Parathyroid adenoma (tissue), 2 donors: ENCODE data around the gene PPM1F.
"Not testable (repeated sequence)": the region's sequence is repeated elsewhere in the genome, so short reads cannot be mapped to it uniquely, and the experiment has no call there.

Source experiments
- H2AFZ ChIP-seq: fragments of 300-600 bp; sonication (generic); one replicate; pipeline ENCODE4 v1.7.0; 2017; ENCODE audit warnings: antibody characterized with exemption, mild to moderate bottlenecking
- H3K27ac ChIP-seq: fragments of 300-600 bp; sonication (generic); one replicate; pipeline ENCODE4 v1.7.0; 2017
- H3K27me3 ChIP-seq: fragments of 300-600 bp; sonication (generic); one replicate; pipeline ENCODE4 v1.7.0; 2017; ENCODE audit warnings: low read length; ENCODE audit not compliant: control insufficient read depth, insufficient read depth
- H3K36me3 ChIP-seq: fragments of 300-600 bp; sonication (generic); one replicate; pipeline ENCODE4 v1.7.0; 2017; ENCODE audit warnings: low read length; ENCODE audit not compliant: control insufficient read depth, insufficient read depth
- H3K4me1 ChIP-seq: fragments of 300-600 bp; sonication (generic); one replicate; pipeline ENCODE4 v1.7.0; 2017; ENCODE audit warnings: control low read depth
- H3K4me2 ChIP-seq: fragments of 300-600 bp; sonication (generic); one replicate; pipeline ENCODE4 v1.7.0; 2017; ENCODE audit warnings: low read length
- H3K4me3 ChIP-seq: fragments of 300-600 bp; sonication (generic); one replicate; pipeline ENCODE4 v1.7.0; 2017; ENCODE audit warnings: low read depth, low read length
- H3K79me2 ChIP-seq: fragments of 300-600 bp; sonication (generic); one replicate; pipeline ENCODE4 v1.7.0; 2017; ENCODE audit warnings: control low read depth
- H3K9ac ChIP-seq: fragments of 300-600 bp; sonication (generic); one replicate; pipeline ENCODE4 v1.7.0; 2017; ENCODE audit warnings: mild to moderate bottlenecking
- H3K9me3 ChIP-seq: fragments of 300-600 bp; sonication (generic); one replicate; pipeline ENCODE4 v1.7.0; 2017; ENCODE audit warnings: low read length; ENCODE audit not compliant: control insufficient read depth
- TF ChIP-seq, protein P1 (sequence below): fragments of 300-600 bp; sonication (generic); IDR thresholded peaks from one replicate; pipeline ENCODE4 v1.7.0; 2017; ENCODE audit warnings: antibody characterized with exemption, mild to moderate bottlenecking
- donor health status: primary hyperparathyroidism.

PPM1F gene

DNA sequence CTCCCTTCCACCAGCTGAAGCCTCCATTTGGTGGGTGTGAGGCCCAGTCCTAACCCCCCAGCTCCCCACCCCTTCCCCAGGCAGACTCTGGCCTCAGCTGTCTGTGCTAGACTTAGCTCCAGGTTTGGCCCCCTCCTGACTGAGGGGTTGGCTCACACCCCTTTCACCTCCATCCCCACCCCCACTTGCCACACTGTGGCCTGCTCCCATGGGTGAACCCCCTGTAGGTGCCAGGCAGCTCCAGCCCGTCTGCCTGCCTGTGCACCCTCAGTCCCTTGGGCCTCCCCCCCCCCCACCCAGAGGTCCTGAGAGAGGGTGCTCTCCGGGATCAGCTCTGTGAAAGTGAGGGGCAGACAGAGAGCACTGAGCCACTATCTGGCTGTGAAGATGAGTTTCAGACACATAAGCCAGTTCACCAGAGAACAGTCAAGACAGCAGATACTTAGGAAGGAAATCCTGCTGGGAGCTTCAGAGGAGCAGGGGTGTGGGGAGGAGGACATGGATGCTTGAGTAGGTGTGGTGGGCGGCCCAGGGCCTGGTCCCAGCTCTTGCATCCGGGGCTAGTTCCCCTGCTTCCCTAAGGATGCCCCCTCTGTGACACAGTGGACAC is 36.2 kb downstream of the PPM1F start:
- no peak overlapping the region for H3K4me2 ChIP-seq
- no peaks in the 10 kb centered on the region for H3K4me1 ChIP-seq
- TF ChIP-seq, protein P1, sequence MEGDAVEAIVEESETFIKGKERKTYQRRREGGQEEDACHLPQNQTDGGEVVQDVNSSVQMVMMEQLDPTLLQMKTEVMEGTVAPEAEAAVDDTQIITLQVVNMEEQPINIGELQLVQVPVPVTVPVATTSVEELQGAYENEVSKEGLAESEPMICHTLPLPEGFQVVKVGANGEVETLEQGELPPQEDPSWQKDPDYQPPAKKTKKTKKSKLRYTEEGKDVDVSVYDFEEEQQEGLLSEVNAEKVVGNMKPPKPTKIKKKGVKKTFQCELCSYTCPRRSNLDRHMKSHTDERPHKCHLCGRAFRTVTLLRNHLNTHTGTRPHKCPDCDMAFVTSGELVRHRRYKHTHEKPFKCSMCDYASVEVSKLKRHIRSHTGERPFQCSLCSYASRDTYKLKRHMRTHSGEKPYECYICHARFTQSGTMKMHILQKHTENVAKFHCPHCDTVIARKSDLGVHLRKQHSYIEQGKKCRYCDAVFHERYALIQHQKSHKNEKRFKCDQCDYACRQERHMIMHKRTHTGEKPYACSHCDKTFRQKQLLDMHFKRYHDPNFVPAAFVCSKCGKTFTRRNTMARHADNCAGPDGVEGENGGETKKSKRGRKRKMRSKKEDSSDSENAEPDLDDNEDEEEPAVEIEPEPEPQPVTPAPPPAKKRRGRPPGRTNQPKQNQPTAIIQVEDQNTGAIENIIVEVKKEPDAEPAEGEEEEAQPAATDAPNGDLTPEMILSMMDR = no peak
- no peak overlapping the region for H2AFZ ChIP-seq
- H3K79me2 ChIP-seq = no peaks in the 10 kb centered on the region
- H3K27ac ChIP-seq = no peak overlapping the region
- no peaks in the 10 kb centered on the region for H3K36me3 ChIP-seq
- no peaks in the 10 kb centered on the region for H3K9me3 ChIP-seq
- no peak overlapping the region for H3K4me3 ChIP-seq
- no peaks in the 10 kb centered on the region for H3K27me3 ChIP-seq
- no peak overlapping the region for H3K9ac ChIP-seq

DNA sequence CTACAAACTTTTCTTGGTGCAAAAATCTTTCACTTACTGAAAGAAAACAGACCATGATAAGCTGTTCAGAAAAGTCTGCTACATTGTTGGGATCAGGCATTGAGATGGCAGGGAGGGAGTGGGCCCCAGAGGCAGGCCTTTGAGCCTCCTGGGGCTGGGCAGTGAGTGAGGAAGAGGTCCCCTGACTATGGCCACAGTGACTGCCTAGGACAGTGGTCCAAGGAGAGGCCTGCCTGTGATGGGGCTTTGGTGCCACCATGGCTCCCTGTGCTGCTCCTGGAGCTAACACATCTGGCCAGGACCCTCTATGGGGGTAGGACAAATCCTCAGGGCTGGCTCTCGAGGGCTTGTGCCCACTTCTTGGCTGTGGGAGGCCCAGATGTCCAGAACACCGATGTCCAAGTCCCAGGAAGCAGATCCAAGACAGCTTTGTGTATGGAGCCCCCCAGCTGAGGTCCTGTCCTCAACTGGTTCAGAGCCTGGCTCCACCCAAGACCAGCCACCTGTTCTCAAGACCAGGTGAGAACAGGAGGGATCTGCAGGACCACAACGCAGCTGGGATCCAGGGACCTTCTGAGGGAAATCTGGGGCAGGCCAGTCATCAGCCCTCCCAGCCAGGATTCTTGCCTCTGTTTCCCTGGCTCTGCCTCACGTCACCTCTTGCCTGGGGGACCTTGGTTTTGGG is 36.9 kb downstream of the PPM1F start:
- no peaks in the 10 kb centered on the region for H3K36me3 ChIP-seq
- H3K4me3 ChIP-seq = no peak overlapping the region
- H3K27ac ChIP-seq = no peak overlapping the region
- H3K27me3 ChIP-seq = no peaks in the 10 kb centered on the region
- no peak overlapping the region for H2AFZ ChIP-seq
- TF ChIP-seq, protein P1 = no peak
- H3K4me1 ChIP-seq = no peaks in the 10 kb centered on the region
- H3K4me2 ChIP-seq = no peak overlapping the region
- H3K79me2 ChIP-seq = no peaks in the 10 kb centered on the region
- H3K9ac ChIP-seq = no peak overlapping the region
- no peaks in the 10 kb centered on the region for H3K9me3 ChIP-seq

DNA sequence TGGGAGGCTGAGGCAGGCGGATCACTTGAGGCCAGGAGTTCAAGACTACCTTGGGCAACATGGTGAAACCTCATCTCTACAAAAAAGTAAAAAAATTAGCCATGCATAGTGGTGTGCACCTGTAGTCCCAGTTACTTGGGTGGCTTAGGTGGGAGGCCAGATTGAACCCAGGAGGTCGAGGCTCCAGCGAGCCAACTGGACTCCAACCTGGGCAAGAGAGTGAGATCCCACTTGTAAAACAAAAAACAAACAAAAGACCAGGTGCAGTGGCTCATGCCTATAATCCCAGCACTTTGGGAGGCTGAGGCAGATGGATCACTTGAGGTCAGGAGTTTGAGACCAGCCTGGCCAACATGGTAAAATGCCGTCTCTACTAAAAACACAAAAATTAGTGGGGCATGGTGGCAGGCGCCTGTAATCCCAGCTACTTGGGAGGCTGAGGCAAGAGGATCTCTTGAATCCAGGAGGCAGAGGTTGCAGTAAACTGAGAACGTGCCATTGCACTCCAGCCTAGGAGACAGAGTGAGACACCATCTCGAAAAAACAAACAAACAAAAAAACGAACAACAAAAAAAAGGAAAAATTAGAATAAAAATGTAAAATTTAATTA is 38.5 kb downstream of the PPM1F start:
- not testable (repeated sequence) for H3K9ac ChIP-seq, H2AFZ ChIP-seq, H3K9me3 ChIP-seq, H3K36me3 ChIP-seq, H3K4me2 ChIP-seq, H3K4me1 ChIP-seq, H3K79me2 ChIP-seq, H3K27me3 ChIP-seq, H3K27ac ChIP-seq, H3K4me3 ChIP-seq

DNA sequence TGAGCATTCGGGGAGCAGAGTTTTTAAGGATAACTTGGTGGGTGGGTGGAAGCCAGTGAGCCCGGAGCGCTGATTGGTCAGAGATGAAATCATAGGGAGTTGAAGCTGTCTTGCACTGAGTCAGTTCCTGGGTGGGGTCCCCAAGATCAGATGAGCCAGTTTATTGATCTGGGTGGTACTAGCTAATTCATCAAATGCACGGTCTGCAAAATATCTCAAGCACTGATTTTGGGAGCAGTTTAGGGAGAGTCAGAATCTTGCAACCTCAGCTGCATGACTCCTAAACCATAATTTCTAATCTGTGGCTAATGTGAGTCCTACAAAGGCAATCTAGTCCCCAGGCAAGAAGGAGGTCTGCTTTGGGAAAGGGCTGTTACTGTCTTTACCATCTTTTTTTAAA is 42.3 kb downstream of the PPM1F start:
- H3K79me2 ChIP-seq, H3K4me1 ChIP-seq, H3K9ac ChIP-seq, H3K4me2 ChIP-seq, H3K36me3 ChIP-seq, H3K4me3 ChIP-seq, H3K27ac ChIP-seq, H2AFZ ChIP-seq, H3K27me3 ChIP-seq, H3K9me3 ChIP-seq: not testable (repeated sequence)

DNA sequence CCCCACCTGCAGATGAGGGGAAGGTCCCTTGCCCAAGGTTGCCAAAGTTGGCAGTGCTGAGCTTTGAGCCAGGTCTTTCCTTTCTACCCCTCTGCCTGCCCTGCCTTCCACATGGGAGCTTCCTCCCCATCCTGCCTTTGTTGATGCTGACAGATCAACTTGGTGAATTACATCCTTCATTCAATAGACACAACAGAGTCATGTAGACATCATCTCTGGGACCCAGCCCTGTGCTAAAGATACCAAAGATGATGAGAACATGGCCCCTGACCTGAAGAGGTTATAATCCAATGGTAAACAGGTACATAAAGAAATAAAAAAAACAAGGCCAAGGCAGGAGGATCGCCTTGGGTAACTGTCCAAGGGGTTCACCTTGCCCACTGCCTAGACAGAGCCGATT is 42.8 kb downstream of the PPM1F start:
- Histone ChIP-seq H3K36me3 (no peaks in the 10 kb centered on the region), H3K79me2 (no peaks in the 10 kb centered on the region), H3K9ac (no peak overlapping the region), H3K27me3 (no peaks in the 10 kb centered on the region), H2AFZ (no peak overlapping the region), H3K4me2 (no peak overlapping the region), H3K9me3 (no peaks in the 10 kb centered on the region), H3K4me3 (no peak overlapping the region), H3K4me1 (no peaks in the 10 kb centered on the region), H3K27ac (no peak overlapping the region)
- TF ChIP-seq, protein P1 = no peak
